Calu3 (cell line): Measurements from ENCODE around the gene MAEA. TPM values are rescaled to one million over a fixed set of nuclear protein-coding genes. Genes with fewer than 3 reads are reported as not detected.

Experiments
- BruUV-seq: library from RNA; stranded (reverse); fragments of 400-500 nt; replicated peaks from 2 replicates; lab custom pipeline; 2021; lab: Mats Ljungman, UMichigan
- CTCF ChIA-PET: fragments of 300-600 bp; sonication (Branson Sonifier 250); formaldehyde crosslinking; loops from one replicate; lab custom pipeline; 2022; ENCODE audit warnings: antibody characterized with exemption; lab: Charles Lee
- DNase-seq: peaks from one replicate; pipeline ENCODE4 v3.0.0; 2022
- H3K27ac Mint-ChIP-seq: one replicate; pipeline ENCODE4 v1.8.0; 2022; ENCODE audit warnings: mixed read lengths; ENCODE audit not compliant: unreplicated experiment
- H3K27me3 Mint-ChIP-seq: one replicate; pipeline ENCODE4 v1.8.0; 2022; ENCODE audit warnings: mixed read lengths; ENCODE audit not compliant: unreplicated experiment
- H3K36me3 Mint-ChIP-seq: one replicate; pipeline ENCODE4 v1.8.0; 2022; ENCODE audit warnings: mild to moderate bottlenecking, moderate library complexity, mixed read lengths; ENCODE audit not compliant: insufficient read depth, unreplicated experiment
- H3K4me1 Mint-ChIP-seq: one replicate; pipeline ENCODE4 v1.8.0; 2022; ENCODE audit warnings: mild to moderate bottlenecking, low read depth, mixed read lengths; ENCODE audit not compliant: unreplicated experiment
- H3K4me3 Mint-ChIP-seq: one replicate; pipeline ENCODE4 v1.8.0; 2022; ENCODE audit warnings: mild to moderate bottlenecking, low read depth, moderate library complexity, mixed read lengths; ENCODE audit not compliant: unreplicated experiment
- H3K9me3 Mint-ChIP-seq: one replicate; pipeline ENCODE4 v1.8.0; 2022; ENCODE audit warnings: low read depth, mixed read lengths; ENCODE audit not compliant: unreplicated experiment
- CTCF ChIP-seq: fragments of 200-600 bp; IDR thresholded peaks from one replicate; pipeline ENCODE4 v1.8.0; 2022; ENCODE audit warnings: antibody characterized with exemption; ENCODE audit not compliant: unreplicated experiment
- intact Hi-C: fragments of 100-400 bp; cut with micrococcal nuclease; formaldehyde crosslinking; loops from one replicate; pipeline ENCODE4 v1.10.0; 2022; ENCODE audit not compliant: unreplicated experiment
- total RNA-seq: library from RNA; stranded (reverse); gene quantifications from 2 replicates; pipeline ENCODE4 v1.2.3, GENCODE V29; 2022

MAEA gene
- total RNA-seq, 1 experiment from 2014 or later, result 59.0 TPM

GRCh38 chr4:1382776-1383727 is 93.4 kb downstream of the MAEA start:
- intact Hi-C loops, result no loop called here
- no peak overlapping the region for H3K4me3 Mint-ChIP-seq
- TF ChIP-seq CTCF, result no peak
- H3K27me3 Mint-ChIP-seq, result no peaks in the 10 kb centered on the region
- DNase-seq, result no peak
- peaks cover 7% of the 10 kb centered on the region for H3K36me3 Mint-ChIP-seq
- H3K9me3 Mint-ChIP-seq, result no peaks in the 10 kb centered on the region
- no TSS peak for BruUV-seq
- H3K27ac Mint-ChIP-seq, result no peak overlapping the region
- CTCF ChIA-PET, result no interaction called here
- H3K4me1 Mint-ChIP-seq, result no peaks in the 10 kb centered on the region

- Mint-ChIP-seq H3K27me3 (no peaks in the 10 kb centered on the region), H3K27ac (no peak overlapping the region), H3K36me3 (peaks cover 7% of the 10 kb centered on the region), H3K4me1 (no peaks in the 10 kb centered on the region), H3K4me3 (no peak overlapping the region), H3K9me3 (peaks cover 3% of the 10 kb centered on the region)
- no peak for DNase-seq
- CTCF ChIA-PET, result no interaction called here
- TF ChIP-seq CTCF, result no peak
- no TSS peak for BruUV-seq
- intact Hi-C loops, result no loop called here
Observed at GRCh38 chr4:1383728-1384591, 94.3 kb downstream of the MAEA start.

GRCh38 chr4:1384675-1385372 is 95.1 kb downstream of the MAEA start:
- Mint-ChIP-seq H3K4me1 (no peaks in the 10 kb centered on the region), H3K4me3 (no peak overlapping the region), H3K36me3 (peaks cover 7% of the 10 kb centered on the region), H3K27me3 (no peaks in the 10 kb centered on the region), H3K27ac (no peak overlapping the region), H3K9me3 (peaks cover 5% of the 10 kb centered on the region)
- TF ChIP-seq CTCF, result no peak
- CTCF ChIA-PET, result no interaction called here
- no TSS peak for BruUV-seq
- DNase-seq, result no peak
- intact Hi-C loops, result no loop called here
